T-helper 1 cell (primary cell): ENCODE data around the gene CCBE1.

Experiments used
- DNase-seq, 5 donors: peaks; one replicate each; pipeline ENCODE4 v3.0.0-alpha.2; 2012 to 2020

Gene CCBE1

DNA sequence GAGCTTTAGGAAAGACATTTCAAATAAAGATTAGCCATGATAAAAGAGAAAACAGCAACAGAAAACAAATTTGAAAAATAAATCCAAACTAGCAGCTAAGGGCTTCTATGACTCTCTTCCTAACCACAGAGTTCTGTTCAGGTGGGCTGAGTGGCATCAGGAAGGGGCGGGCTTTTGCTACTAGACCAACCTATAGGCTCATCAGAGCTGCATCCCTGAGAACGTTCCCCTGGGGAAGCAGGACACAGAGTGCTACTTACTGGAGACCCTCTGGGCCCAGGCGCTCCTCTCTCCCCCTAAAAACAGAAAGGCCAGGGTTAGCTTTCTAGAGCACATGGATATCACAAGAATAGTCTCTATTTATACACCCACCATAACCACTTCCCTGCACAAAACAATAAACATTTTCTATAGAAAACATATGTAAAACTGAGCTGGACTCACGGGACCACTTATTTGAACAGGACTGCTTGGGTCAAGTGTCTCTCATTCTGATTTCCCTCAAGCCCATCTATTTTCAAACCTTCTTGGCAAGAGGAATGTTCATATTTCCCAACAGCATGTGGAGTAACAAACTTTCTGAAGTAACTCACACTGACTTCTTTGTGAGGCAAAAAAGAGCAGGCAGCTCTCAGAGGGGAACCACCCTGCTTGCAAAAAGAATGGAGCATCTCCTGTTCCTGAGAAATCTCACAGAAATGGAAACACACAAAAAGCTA lies 259.2 kb downstream of the CCBE1 start:
- DNase-seq: no peak

DNA sequence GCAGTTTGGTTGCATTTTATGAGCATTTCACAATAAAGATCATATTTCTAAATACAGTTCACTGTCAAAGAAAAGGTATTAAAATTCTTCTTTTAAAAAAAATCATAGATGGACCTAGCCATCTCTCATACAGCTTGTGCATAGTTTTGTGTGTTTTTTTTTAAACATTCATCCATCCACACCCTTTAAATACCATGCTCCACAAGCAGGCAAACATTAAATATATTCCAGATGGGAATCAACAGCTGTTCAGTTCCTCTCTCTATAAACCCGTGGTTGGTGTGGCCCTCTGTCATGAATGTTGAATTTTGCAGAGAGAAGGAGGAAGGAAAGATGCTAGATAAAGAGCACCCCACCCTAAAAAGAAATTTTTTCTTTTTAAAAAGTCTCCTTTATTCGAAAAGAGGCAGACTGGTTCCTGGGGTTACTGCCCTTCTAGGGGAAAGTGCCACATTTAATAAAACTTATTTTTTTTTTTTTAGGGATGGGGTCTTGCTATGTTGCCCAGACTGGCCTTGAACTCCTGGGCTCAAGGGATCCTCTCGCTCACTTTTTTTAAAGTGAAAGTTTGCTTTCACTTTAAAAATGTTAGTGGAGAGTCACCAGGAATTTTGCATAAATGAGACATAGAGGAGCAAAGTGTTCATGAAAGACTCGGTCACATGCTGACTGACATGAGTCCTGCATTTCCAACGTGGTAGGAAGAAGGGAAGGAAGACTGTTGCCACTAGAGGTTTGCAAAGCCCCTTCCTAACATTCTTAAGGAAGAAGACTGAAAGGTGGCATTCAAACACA lies 264.2 kb downstream of the CCBE1 start:
- no peak for DNase-seq

DNA sequence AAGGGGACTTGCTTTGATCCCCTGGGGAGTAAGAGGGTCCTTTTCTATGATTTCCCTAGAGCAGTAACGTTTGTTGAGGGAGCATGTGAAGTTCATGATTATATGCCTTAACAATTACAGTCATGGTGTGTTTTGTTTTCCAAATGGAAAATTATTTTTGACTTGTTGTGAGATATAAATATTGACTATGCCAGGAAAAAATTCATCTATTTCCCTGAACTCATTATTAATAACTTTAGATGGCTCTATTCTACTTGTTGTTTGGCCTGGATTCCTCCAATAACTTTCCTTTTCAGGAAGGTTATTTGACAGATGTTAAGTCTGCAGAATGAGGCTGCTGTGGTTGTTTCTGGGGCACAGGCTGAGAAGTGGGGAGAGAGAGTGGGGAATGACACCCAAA lies 266.1 kb downstream of the CCBE1 start:
- no peak for DNase-seq

DNA sequence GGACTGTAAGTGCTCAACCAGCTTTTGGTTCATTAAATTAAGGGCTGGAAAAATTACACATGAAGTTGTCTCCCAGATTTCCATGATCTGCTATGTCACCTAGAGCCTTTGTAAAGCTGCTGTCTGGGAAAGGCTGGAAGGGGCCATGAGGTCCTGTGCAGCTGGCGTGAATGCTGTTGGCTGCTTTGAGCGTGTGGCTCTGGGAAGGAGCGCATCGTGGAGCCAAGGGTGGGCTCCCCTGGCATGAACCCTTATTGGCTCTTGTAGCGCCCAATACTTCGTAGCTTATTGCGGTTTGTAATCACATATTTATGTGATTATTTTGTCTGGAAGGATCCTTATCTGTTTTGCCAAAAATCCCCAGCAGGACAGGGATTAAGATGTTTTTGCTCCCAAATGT lies 267.6 kb downstream of the CCBE1 start:
- no peak for DNase-seq

DNA sequence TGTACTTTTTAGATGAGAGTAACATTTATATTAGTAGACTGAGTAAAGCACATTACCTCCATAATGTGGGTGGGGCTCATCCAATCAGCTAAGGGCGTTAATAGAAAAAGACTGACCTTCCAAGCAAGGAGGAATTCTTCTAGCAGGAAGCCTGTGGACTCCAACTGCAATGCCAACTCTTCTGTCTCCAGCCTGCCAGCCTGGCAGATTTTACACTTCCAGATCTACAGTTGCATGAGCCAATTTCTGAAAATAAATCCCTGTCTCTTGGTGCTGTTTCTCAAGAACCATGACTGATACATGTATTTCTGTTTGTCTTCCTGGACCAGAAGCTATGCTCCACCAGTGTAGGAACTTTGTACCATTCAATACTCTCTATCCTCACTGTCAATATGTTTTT lies 269.2 kb downstream of the CCBE1 start:
- DNase-seq: no peak

DNA sequence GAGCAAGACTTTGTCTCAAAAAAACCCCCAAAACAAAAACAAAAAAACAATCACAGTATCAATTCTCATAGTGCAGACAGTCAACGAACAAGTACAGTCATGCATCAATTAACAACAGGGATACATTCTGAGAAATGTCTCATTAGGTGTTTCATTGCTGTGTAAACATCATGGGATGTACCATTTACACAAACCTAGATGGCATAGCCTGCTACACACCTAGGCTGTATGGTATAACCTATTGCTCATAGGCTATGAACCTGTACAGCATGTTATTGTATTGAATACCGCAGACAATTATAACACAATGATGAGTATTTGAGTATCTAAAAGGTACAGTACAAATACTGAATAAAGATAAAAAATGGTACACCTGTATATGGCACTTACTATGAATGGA lies 270.4 kb downstream of the CCBE1 start:
- no peak for DNase-seq

DNA sequence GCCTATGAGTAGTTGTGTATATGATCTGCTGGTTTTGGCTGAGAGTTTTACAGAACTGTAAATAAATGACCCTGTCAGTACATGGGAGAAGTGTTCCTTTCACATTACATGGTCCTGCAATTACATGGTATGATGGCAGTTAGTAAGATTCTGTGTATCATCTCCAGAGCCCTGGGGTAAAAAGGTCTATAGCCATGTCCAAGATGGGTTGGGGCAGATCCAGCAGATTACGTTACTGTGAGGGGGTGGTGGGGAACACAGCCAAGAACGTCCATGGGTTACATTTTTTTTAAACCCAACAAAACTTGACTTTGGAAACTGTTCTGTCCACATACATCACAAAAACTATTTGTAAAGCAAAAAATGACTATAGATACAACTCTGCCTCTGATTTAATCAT lies 274.0 kb downstream of the CCBE1 start:
- no peak for DNase-seq

DNA sequence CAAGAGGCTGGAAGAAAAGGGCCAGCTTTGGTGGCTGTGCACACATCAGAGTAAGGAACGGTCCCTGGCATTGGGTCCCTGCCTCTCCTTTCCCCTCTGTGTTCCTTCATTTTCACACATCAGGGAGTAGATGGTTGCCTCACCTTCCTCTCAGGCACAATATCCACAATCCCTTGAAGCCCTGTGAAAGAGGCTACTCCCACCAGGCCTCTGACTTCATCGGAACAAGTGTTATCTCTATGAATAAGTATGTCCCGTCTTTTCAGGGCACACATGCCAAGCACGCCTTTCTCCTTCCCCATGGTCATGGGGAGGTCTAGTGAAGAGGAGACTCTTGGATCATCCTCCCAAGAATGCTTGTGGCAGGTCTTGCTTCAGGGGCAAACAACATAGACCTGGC lies 277.0 kb downstream of the CCBE1 start:
- no peak for DNase-seq

DNA sequence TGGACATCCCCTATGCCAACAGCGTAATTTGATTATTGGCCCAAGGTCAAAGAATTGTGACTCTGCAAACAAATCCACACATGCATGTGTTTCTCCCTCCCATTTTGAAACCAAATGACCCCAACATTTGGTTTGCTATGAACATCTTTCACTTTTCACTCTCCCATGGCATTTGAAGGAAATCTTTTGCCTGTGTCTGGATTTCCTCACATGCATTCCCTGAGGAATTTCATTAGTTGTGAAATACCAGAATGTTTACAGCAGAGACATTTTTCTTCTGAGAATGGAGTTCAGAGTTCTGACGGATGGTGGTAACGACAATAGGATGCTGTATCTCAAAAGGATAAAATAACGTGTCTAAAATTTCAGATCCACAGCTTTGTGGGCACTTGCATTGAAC lies 277.8 kb downstream of the CCBE1 start:
- no peak for DNase-seq

DNA sequence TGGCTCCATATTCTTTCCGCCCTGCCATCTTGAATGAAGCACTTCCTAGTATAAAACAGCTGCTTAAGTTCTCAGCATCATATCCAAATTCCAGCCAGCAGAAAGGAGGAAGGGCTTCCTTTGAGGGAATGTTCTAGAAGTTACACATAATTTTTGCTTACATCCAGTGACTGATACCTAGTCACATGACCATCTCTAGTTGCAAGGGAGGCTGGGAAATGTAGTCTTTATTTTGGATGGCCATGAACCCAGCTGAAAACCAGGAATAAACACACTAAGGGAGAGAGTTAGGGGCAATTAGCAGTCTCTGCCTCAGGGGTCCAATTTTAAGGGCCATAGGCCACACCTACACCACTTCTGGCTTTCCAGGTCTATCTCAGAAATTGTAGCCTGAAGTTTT lies 280.4 kb downstream of the CCBE1 start:
- no peak for DNase-seq

DNA sequence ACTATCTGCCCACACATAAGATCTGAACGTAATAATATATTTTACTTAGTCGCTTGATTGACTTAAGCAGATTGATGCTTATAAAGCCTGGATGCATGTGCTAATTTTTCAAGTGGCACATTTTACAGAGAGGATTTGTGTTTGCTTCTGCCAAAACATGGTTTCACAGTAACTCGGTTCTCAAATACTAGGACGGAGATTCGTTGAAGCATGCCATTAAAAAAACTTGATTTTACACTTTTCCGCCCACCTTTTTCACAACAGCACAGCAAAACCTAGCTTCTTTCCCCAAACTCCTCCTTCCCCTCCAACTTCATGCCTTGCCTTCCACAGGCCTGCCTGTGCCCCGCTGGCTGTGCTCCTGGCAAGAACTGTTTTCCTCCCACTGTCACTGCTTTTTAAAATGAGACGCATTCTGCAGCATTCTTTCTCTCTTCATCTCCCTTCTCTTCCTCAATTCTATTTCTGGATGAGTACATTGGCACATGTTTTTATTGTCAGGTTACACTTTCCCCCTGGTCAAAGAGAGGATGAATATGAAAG lies 283.0 kb downstream of the CCBE1 start:
- no peak for DNase-seq

DNA sequence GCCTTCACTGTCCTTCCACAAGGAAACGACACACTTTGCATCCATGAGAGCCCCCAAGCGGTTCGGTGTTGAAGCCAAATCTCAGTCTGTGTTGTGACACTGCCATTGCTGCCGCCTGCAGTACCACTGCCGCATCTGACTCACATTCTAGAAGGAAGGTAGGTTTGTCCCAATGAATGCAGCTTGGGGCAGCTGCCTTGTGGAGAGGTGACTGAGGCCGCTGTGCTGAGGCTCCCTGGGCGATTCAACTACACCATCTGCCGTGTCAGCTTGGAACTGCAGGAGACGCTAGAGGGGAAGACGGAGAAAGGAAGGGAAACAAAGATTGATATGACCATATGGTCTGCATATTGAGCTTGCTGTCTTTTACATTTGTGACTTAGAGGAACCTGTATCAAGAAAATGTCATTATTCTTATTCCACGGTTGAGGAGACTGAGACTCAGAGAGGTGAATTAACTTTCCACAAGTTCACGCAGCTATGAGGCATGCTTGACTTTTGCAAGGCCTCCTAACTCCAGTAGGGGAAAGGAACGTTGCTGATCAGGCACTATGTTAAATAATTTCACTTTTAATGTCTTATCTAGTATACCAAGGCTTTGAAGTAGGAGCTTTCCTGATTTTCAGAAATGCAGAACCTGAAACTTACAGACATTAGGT lies 294.7 kb downstream of the CCBE1 start:
- DNase-seq: peak; percentile 26 to 74 (median 46)

DNA sequence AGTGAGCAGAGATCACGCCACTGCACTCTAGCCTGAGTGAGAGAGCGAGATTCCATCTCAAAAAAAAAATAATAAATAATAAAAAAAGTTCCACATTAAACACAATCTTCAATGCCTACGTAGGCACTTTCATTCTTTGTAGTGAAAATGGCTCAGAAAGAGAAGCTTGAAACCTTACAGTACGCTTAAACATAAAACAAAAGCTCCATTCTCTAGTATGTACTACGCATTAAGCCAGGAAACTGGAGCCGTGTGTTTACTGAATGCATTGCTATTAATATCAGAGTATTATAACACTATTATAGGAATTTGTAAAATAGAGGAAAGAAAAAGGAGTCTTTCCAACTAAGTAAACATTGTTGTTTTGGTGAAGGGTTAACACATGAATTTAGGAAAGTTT lies 296.8 kb downstream of the CCBE1 start:
- no peak for DNase-seq

DNA sequence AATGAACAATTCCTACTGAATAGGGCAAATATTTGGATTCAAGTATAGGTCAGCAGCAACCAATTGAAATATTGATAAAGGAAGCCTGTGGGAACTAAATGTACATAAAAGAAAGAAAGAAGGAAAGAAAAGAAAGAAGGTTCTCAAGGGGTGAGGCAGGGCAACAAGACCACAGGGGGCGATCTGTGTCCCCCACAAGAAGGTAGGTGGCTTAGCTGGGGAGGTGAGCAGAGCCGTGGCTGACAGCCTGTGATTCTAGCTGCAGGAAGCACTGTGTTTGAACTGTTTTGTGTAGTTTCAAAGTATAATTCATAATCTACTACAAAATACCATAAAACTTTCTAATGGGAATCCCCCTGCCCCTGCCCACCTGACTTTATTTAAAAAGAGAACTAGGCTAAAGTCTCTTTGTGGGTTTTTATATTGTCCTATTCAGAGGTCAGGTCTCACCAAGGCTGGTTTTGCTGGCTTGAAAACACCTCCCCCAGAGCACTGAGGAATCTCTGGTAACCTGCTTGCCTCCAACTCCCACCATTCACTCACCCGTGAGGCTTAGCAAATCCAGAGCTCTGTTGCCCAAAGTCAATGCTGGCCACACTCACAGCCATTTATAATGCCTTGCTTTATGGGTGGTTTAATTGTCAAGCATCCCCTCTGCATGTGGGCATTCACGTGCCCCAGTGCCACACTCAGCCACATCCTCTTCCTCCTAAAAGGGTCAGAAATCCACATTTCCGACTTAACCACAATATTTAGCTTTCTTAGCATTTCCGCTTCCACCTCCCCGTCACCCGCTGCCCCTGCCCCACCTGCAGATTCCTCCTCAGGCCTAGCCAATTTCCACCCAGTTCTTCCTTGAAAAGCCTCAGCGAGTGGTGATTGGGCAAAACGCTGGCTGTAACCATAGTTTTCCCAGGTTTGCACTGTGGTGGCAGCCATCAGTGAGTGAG lies 301.7 kb downstream of the CCBE1 start:
- peak in 1 of 5 donors; percentile 12 for DNase-seq

DNA sequence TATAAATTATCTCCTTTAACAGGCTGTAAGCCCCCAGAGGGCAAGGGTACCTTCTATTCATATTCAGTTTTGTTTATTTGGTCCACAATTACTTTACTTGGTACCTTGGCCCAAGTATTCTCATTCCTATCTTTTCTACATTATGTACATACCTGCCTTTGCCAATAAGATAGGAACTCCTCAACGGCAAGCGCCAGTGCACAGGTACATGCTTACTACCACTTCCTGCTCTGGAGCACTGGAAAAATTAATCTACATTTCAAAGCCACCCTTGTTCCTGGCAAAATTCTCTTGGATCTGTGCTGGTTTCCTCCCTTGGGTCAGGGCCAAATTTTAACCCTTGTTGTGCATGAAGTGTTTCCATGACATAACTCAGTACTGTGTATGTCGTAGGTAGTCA lies 303.8 kb downstream of the CCBE1 start:
- no peak for DNase-seq

DNA sequence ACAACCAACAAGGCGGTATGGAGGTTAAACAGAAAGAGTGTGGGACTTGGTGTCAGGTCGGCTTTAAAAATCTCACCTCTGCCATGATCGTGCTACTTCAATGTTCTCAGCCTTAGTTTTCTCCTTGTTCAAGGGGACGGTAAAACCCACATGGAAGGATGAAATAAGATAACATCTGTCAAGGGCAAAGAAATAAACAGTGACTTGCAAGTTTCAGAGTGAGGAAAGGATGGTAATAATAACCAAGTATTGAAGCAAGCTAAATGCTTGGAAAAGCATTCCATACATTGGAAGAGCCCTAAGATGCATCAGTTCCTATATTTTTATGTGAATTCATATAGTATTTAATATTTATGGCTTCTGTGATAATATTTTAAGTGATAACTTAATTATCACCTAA lies 308.4 kb downstream of the CCBE1 start:
- no peak for DNase-seq

DNA sequence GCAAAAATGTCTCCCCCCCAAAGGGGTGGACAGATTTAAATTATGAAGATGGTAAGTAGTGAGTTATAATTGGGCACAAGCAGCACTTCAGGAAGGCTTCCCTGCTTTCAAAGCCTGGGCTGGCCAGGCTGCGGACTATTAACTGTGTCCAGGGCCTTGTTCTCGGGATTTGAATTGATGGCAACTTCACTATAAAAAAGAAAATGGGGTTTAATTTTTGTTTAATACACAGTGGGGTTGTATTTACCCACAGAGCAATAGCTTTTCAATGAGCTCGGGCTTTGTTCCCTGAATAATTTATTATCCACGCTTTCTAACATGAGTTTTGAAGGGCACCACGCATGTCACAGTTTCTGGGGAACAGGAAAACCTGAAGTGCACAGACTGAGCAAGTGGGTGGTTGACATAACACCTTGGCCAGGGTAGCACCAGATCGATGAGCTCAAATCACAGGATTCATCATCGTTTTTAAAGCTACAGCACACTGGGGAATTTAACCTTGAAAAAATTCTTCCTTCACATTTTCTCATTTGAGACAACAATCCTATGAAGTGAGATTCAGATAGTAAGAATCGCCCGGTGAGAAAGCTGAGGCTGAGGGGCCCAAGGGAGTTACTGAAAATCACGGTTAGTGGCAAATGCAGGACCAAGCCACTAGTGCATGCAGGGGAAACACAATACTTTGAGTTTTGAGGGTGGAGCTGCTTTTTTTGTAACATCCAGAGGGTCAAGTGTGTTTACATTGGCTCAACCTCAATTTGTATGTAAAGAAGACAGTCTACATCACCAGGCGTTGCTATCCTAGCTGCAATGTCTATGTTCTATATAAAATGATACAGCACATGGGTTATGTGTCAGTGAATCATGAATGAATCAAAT lies 309.3 kb downstream of the CCBE1 start:
- DNase-seq: no peak

DNA sequence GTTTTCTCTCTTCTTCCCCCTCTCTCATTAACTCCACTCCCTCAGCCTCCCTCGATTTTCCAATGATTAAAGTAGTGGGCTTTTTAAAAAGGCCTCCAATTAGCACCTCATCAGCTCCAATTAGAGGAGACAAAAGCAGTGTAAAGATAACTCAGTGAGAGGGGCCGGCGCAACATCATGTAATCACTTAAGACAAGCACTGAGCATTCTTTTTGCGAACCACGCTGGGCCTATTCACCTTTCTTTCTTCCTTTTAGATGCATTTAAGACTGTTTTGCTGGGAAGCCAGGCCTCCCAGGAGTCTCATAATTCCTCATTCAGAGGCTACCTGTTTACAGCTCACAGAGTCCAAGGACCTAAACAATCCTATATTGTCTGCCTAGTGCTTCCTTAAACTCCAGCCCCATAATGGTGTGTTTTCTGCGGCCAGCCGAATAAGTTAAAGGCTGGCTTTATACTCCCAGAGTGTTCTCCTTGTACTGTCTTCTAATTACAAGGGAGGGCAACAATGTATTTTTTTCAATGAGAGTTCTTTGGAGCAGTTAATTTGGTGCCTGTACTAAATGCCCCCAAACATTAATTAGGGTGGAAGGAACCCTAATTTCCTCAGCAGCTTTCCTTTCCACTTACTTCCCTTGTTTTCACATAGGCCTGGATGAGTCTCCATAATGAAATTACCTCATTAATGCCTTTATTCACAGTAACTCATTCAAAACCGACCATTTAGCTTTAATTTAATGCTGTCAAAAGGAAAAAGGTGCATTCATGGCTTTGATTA lies 310.1 kb downstream of the CCBE1 start:
- DNase-seq: no peak

DNA sequence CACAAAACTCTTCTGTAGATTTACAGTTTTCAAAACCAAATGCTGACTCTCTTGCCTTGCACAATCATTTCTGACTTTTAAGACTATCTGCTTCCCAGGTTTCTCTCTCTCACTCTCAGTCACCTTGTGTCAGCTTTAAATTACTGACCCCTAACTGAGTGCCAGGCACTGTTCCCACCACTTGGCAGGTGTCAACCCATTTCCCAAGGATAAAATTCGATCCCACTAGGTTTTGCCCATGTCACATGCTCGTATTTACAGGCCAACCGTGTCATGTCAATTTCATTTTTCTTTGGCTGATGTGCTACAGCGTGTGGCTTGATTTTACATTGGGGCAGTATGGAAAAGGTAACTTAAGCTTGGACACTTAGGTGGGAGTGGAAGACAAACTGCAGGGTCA lies 312.0 kb downstream of the CCBE1 start:
- DNase-seq: no peak

DNA sequence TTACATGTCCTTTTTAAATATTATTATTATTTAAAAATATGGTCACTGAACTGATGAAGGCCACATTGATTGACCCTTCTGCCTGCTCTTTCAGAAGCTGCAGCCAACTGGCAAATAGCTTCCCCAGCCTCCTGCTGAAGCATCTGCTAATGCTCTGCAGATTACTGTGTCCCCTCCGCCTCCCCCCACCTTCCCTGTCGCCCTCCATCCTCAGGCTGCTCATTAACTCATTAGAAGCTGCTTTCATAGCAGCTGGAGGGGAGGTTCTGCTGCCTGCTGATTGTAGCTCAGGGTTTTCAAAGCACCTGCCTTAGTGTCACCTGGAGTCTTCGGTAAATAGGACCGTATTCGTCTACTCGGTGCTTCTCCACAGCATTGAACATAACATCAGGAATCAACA lies 313.4 kb downstream of the CCBE1 start:
- no peak for DNase-seq

DNA sequence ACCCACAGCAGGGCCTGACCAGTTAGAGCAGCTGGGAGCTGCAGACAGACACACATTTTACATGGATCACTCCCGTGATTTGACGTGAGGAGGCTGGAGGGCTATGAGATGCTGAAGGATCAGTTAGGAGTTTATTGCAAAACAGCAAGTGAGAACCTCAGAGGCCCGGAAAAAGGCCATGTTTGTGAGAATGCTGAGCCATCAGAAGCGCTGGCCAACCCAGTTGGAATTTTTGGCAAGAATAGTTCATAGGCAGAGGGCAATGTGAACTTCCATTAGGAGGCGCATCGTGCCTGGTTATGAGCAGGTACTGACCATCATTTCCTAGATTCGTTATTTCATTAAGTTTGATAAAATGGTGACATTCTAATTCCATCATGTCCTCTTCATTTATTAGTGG lies 314.8 kb downstream of the CCBE1 start:
- no peak for DNase-seq
